WTC11 (cell line): ENCODE results near the gene DOK3.

ENCODE experiments used
- FOXJ3 ChIP-seq: sonication (generic); formaldehyde crosslinking; IDR thresholded peaks from 2 replicates; pipeline ENCODE4 v1.9.0; 2021; ENCODE audit warnings: missing genetic modification reagents, mild to moderate bottlenecking, borderline replicate concordance
- NR2C2 ChIP-seq: sonication (generic); formaldehyde crosslinking; IDR thresholded peaks from 2 replicates; pipeline ENCODE4 v1.8.0; 2022; ENCODE audit warnings: mild to moderate bottlenecking, missing genetic modification reagents
- TF ChIP-seq, protein P1 (sequence below): sonication (generic); formaldehyde crosslinking; IDR thresholded peaks from 2 replicates; pipeline ENCODE4 v1.8.0; 2022; ENCODE audit warnings: mild to moderate bottlenecking, missing genetic modification reagents

DNA sequence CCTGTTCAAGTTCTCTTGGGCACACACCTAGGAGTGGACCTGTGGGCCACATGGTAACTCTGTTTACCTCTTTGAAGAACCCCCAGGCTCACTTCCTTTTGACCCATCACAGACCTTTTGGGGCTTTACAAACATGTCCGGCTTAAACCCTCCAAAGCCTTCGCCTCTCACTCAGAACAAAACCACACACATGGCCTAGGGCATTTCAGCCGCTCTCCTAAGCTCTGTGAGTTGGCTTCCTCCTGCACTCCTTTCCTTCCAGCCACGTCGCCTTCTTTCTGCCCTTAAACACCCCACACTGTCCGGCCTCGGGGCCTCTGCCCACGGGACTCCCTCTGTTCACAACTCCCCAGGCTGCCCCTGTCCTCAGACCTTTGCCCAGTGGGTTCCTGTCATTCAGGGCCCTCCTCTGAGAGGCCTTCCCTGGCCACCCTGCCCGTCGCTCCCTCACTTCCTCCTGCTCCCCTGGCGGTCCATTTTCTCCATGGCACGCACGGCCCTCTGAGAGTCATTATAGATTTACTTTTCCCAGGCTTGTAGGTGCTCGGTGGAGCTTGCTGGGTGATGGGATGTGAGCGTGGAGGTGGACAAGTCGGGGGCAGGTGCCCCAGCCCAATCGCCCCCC lies 1.9 kb downstream of the DOK3 start:
- TF ChIP-seq FOXJ3 (CRISPR knock-in tag) = no peak
- TF ChIP-seq, protein P1, sequence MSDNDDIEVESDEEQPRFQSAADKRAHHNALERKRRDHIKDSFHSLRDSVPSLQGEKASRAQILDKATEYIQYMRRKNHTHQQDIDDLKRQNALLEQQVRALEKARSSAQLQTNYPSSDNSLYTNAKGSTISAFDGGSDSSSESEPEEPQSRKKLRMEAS (CRISPR knock-in tag) = no peak
- TF ChIP-seq NR2C2 = no peak
